Measurements from ENCODE around the gene CCK. TPM values are rescaled to one million over a fixed set of nuclear protein-coding genes. Genes with fewer than 3 reads are reported as not detected.

CCK gene
- total and polyA plus RNA-seq, 2 experiments from 2014 or later: 0.97 TPM; not detected in 1

- Histone ChIP-seq H3K4me1 (ENCODE audit: insufficient read depth) (no peaks in the 10 kb centered on the region), H4K20me1 (ENCODE audit: insufficient read depth, poor library complexity, severe bottlenecking) (no peaks in the 10 kb centered on the region), H3K9me2 (replicated peaks; ENCODE audit: insufficient read depth) (no peaks in the 10 kb centered on the region), H3K9me3 (ENCODE audit: low read depth) (no peaks in the 10 kb centered on the region), H3K4me3 (no peak overlapping the region), H3K36me3 (replicated peaks; ENCODE audit: insufficient read depth, low read depth) (no peaks in the 10 kb centered on the region), H3K27ac (no peak overlapping the region), H2AFZ (no peak overlapping the region), H3K4me2 (no peak overlapping the region), H3K79me2 (no peaks in the 10 kb centered on the region), H3K27me3 (no peaks in the 10 kb centered on the region)
- WGBS (ENCODE audit: low lambda C conversion rate, missing lambda C conversion rate): 74% methylated on average over 3 of the region's 3 CpGs
- no peak for DNase-seq (ENCODE audit: low spot score)
- no peak for TF ChIP-seq EZH2 (IDR thresholded peaks at IDR 0.05; ENCODE audit: borderline replicate concordance)
- TF ChIP-seq CTCF (IDR thresholded peaks at IDR 0.05; ENCODE audit: poor library complexity): no peak
- no peak for TF ChIP-seq EZH2phosphoT487 (IDR thresholded peaks at IDR 0.05; ENCODE audit: low read depth, severe bottlenecking, unreplicated experiment)
Measured at GRCh38 chr3:42302924-42303634, 37.1 kb upstream of the CCK start.

GRCh38 chr3:42301446-42302175 lies 35.6 kb upstream of the CCK start:
- Histone ChIP-seq H3K4me3 (no peak overlapping the region), H3K27me3 (no peaks in the 10 kb centered on the region), H3K79me2 (no peaks in the 10 kb centered on the region), H2AFZ (no peak overlapping the region), H3K36me3 (replicated peaks; ENCODE audit: insufficient read depth, low read depth) (no peaks in the 10 kb centered on the region), H3K9me2 (replicated peaks; ENCODE audit: insufficient read depth) (no peaks in the 10 kb centered on the region), H3K27ac (no peak overlapping the region), H3K4me2 (no peak overlapping the region), H4K20me1 (ENCODE audit: insufficient read depth, poor library complexity, severe bottlenecking) (no peaks in the 10 kb centered on the region), H3K9me3 (ENCODE audit: low read depth) (no peaks in the 10 kb centered on the region), H3K4me1 (ENCODE audit: insufficient read depth) (no peaks in the 10 kb centered on the region)
- TF ChIP-seq CTCF (IDR thresholded peaks at IDR 0.05; ENCODE audit: poor library complexity) (no peak), EZH2 (IDR thresholded peaks at IDR 0.05; ENCODE audit: borderline replicate concordance) (no peak), EZH2phosphoT487 (IDR thresholded peaks at IDR 0.05; ENCODE audit: low read depth, severe bottlenecking, unreplicated experiment) (no peak)
- WGBS (ENCODE audit: low lambda C conversion rate, missing lambda C conversion rate): 48% methylated on average over 4 of the region's 4 CpGs
- DNase-seq (ENCODE audit: low spot score): no peak

GRCh38 chr3:42300778-42301177 lies 34.8 kb upstream of the CCK start:
- H3K27ac ChIP-seq: no peak overlapping the region
- no peak overlapping the region for H3K4me2 ChIP-seq
- H3K9me2 ChIP-seq (replicated peaks; ENCODE audit: insufficient read depth): no peaks in the 10 kb centered on the region
- H3K79me2 ChIP-seq: no peaks in the 10 kb centered on the region
- H2AFZ ChIP-seq: no peak overlapping the region
- 59% methylated on average over 3 of the region's 3 CpGs for WGBS (ENCODE audit: low lambda C conversion rate, missing lambda C conversion rate)
- no peaks in the 10 kb centered on the region for H3K9me3 ChIP-seq (ENCODE audit: low read depth)
- no peaks in the 10 kb centered on the region for H3K27me3 ChIP-seq
- no peaks in the 10 kb centered on the region for H3K4me1 ChIP-seq (ENCODE audit: insufficient read depth)
- H4K20me1 ChIP-seq (ENCODE audit: insufficient read depth, poor library complexity, severe bottlenecking): no peaks in the 10 kb centered on the region
- H3K4me3 ChIP-seq: no peak overlapping the region
- no peaks in the 10 kb centered on the region for H3K36me3 ChIP-seq (replicated peaks; ENCODE audit: insufficient read depth, low read depth)
- TF ChIP-seq EZH2phosphoT487 (IDR thresholded peaks at IDR 0.05; ENCODE audit: low read depth, severe bottlenecking, unreplicated experiment): no peak
- no peak for TF ChIP-seq CTCF (IDR thresholded peaks at IDR 0.05; ENCODE audit: poor library complexity)
- no peak for TF ChIP-seq EZH2 (IDR thresholded peaks at IDR 0.05; ENCODE audit: borderline replicate concordance)
- DNase-seq (ENCODE audit: low spot score): no peak
